A172 (cell line): ENCODE results near the gene COL11A2. TPM values are rescaled to one million over a fixed set of nuclear protein-coding genes. Genes with fewer than 3 reads are reported as not detected.

Experiments used
- DNase-seq: peaks from one replicate; pipeline ENCODE4 v3.0.0-alpha.2; 2015; ENCODE audit warnings: low spot score
- total RNA-seq: library from RNA; depleted of rRNA; stranded (reverse); fragments of >200 nt; shearing (Covaris generic); gene quantifications from 2 replicates; pipeline ENCODE4 v1.2.3, GENCODE V29; 2014

Gene COL11A2
- total RNA-seq, 1 experiment from 2014 or later = 1.7 TPM

GRCh38 chr6:33192671-33193602, 670 bp upstream of the COL11A2 start:
- DNase-seq = no peak

- DNase-seq = no peak
These were observed 723 bp downstream of the COL11A2 start for GRCh38 chr6:33191383-33192104.

GRCh38 chr6:33190504-33191107, 1.7 kb downstream of the COL11A2 start:
- no peak for DNase-seq

- DNase-seq = no peak
These were observed 2.4 kb downstream of the COL11A2 start for GRCh38 chr6:33189625-33190448.

- no peak for DNase-seq
These were observed 3.1 kb downstream of the COL11A2 start for GRCh38 chr6:33189164-33189563.

- no peak for DNase-seq
These were observed 4.5 kb downstream of the COL11A2 start for GRCh38 chr6:33187809-33188208.

GRCh38 chr6:33185654-33186187, 6.5 kb downstream of the COL11A2 start:
- DNase-seq = no peak

- DNase-seq = no peak
These were observed 7.1 kb downstream of the COL11A2 start for GRCh38 chr6:33185190-33185589.

- no peak for DNase-seq
These were observed 9.1 kb downstream of the COL11A2 start for GRCh38 chr6:33183071-33183683.

GRCh38 chr6:33181141-33181540, 11.1 kb downstream of the COL11A2 start:
- no peak for DNase-seq

GRCh38 chr6:33178755-33179475, 13.4 kb downstream of the COL11A2 start:
- DNase-seq = no peak

- DNase-seq = no peak
These were observed 14.5 kb downstream of the COL11A2 start for GRCh38 chr6:33177552-33178446.

- DNase-seq = no peak
These were observed 15.4 kb downstream of the COL11A2 start for GRCh38 chr6:33176906-33177305.

- DNase-seq = no peak
These were observed 16.7 kb downstream of the COL11A2 start for GRCh38 chr6:33175436-33176069.

GRCh38 chr6:33174784-33175183, 17.5 kb downstream of the COL11A2 start:
- no peak for DNase-seq

- no peak for DNase-seq
These were observed 18.6 kb downstream of the COL11A2 start for GRCh38 chr6:33173535-33174180.

- peak; percentile 25 for DNase-seq
These were observed 19.4 kb downstream of the COL11A2 start for GRCh38 chr6:33172688-33173534.
